Measurements from ENCODE around the gene IDH3G.

Gene IDH3G

DNA sequence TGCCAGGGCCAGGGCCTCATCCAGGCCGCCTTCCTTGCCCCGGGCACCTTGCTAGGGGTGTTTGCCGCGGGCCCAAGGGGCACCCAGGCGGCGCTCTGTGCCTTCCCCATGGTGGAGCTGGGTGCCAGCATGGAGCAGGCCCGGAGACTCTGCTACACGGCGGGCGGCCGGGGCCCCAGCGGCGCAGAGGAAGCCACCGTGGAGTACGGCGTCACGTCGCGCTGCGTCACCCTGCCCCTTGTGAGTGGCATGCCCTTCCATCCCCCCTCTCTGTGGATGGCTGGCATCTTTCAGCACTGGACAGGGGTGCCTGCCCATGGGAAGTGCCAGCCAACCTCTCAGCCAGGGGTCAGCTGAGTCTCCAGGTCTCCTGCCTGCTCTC lies 26.5 kb downstream of the IDH3G start:
- Histone ChIP-seq H3K4me1 (ENCODE audit: control insufficient read depth, insufficient read depth, low read length) (no peaks in the 10 kb centered on the region), H3K27me3 (ENCODE audit: control insufficient read depth, insufficient read depth, low read length) (no peaks in the 10 kb centered on the region), H3K9me3 (ENCODE audit: control insufficient read depth, insufficient read depth, low read length) (peaks cover 5% of the 10 kb centered on the region), H3K9ac (ENCODE audit: low read depth, low read length) (no peak overlapping the region), H3K4me3 (ENCODE audit: low read depth, low read length) (no peak overlapping the region), H3K36me3 (ENCODE audit: control insufficient read depth, insufficient read depth, low read length) (no peaks in the 10 kb centered on the region)

DNA sequence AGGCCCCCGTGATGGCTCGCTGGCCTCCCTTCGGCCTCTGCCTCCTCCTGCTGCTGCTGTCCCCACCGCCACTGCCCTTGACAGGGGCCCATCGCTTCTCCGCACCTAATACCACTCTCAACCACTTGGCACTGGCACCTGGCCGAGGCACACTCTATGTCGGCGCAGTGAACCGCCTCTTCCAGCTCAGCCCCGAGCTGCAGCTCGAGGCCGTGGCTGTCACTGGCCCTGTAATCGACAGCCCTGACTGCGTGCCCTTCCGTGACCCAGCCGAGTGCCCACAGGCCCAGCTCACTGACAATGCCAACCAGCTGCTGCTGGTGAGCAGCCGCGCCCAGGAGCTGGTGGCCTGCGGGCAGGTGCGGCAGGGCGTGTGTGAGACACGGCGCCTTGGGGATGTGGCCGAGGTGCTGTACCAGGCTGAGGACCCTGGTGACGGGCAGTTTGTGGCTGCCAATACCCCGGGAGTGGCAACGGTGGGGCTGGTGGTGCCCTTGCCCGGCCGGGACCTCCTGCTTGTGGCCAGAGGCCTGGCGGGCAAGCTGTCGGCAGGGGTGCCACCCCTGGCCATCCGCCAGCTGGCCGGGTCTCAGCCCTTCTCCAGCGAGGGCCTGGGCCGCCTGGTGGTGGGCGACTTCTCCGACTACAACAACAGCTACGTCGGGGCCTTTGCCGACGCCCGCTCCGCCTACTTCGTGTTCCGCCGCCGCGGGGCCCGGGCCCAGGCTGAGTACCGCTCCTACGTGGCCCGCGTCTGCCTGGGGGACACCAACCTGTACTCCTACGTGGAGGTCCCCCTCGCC lies 27.1 kb downstream of the IDH3G start:
- Histone ChIP-seq H3K4me3 (ENCODE audit: low read depth, low read length) (no peak overlapping the region), H3K27me3 (ENCODE audit: control insufficient read depth, insufficient read depth, low read length) (no peaks in the 10 kb centered on the region), H3K9me3 (ENCODE audit: control insufficient read depth, insufficient read depth, low read length) (peaks cover 5% of the 10 kb centered on the region), H3K9ac (ENCODE audit: low read depth, low read length) (no peak overlapping the region), H3K36me3 (ENCODE audit: control insufficient read depth, insufficient read depth, low read length) (no peaks in the 10 kb centered on the region), H3K4me1 (ENCODE audit: control insufficient read depth, insufficient read depth, low read length) (no peaks in the 10 kb centered on the region)

DNA sequence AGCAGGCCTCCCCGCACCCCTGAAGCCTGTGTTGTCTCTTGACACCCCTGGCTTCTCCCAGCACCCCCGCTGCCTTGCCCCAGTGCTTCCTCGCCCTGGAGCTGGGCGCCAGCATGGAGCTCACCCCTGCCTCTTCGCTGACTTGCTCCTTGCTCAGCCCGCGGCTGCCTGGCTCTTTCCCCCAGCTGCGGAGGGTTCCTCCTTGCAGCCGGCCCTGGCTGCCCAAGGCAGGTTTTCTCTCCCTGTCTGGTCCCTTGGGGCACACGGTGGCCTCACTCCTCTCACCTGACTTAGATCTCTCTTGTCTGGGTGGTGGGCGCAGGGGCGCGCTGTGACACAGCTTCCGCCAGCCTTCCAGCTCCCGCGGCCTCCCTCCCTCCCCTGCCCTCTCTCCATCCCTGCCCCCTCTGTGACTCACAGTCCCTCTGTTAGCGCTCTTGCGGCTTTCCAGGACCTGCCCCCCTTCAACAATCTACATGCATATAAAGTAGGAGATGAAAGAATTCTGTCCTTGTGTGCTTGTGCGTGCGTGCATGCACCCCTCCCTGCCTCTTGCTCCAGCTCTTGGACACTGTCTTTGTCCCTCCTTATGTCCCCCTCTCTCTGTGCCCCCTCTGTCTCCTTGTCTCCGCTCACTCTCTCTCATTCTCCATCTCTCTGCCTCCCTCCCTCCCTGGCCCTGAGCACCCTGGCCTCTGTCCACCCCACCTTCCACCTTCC lies 27.9 kb downstream of the IDH3G start:
- peaks cover 5% of the 10 kb centered on the region for H3K9me3 ChIP-seq (ENCODE audit: control insufficient read depth, insufficient read depth, low read length)
- H3K4me1 ChIP-seq (ENCODE audit: control insufficient read depth, insufficient read depth, low read length), result no peaks in the 10 kb centered on the region
- no peak overlapping the region for H3K4me3 ChIP-seq (ENCODE audit: low read depth, low read length)
- H3K9ac ChIP-seq (ENCODE audit: low read depth, low read length), result no peak overlapping the region
- no peaks in the 10 kb centered on the region for H3K27me3 ChIP-seq (ENCODE audit: control insufficient read depth, insufficient read depth, low read length)
- H3K36me3 ChIP-seq (ENCODE audit: control insufficient read depth, insufficient read depth, low read length), result no peaks in the 10 kb centered on the region

DNA sequence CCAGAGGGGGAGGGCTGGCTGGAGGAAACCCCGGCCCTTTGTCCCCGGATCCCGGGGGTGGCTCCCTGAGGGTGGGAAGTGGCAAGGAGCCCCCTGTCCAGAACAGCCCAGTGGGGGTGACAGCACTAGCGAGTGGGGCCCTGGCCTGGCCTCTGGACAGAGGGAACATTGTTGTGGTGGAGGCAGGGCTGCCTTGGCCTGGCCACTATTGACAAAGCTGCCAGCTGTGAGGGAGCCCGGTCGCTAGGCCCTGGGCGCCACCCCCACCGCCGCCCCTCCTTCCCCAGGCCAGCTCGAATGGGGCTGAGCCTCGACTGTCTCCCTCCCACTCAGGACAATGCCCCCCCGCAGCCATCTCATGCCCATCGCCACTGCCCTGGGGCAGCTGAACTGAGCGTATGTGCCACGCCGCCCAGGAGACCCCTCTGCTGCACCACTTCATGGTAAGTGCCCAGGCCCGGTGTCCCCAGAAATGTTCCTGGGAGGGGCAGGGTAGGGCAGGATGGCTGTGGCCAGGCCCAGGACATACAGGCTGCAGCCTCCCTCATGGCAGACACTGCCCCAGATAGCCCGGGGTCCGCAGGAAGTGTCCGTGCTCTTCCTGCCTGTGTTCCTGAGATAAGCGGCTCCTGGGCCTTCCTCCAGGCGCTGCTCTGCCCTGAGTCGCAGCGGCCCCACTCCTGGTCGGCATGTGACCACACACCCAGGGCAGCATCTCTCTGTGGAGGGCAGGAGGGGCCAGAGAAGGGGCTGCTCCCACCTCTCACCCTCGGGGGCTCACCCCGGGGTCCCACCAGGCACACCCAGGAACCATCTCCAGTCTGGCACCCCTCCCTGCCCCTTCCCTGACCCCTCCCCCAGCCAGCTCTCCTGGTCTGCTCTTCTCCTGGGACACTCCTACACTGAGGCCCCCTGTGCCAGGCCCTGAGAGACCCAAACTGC lies 28.8 kb downstream of the IDH3G start:
- peaks cover 5% of the 10 kb centered on the region for H3K9me3 ChIP-seq (ENCODE audit: control insufficient read depth, insufficient read depth, low read length)
- no peaks in the 10 kb centered on the region for H3K27me3 ChIP-seq (ENCODE audit: control insufficient read depth, insufficient read depth, low read length)
- H3K36me3 ChIP-seq (ENCODE audit: control insufficient read depth, insufficient read depth, low read length), result no peaks in the 10 kb centered on the region
- no peaks in the 10 kb centered on the region for H3K4me1 ChIP-seq (ENCODE audit: control insufficient read depth, insufficient read depth, low read length)
- no peak overlapping the region for H3K4me3 ChIP-seq (ENCODE audit: low read depth, low read length)
- no peak overlapping the region for H3K9ac ChIP-seq (ENCODE audit: low read depth, low read length)

DNA sequence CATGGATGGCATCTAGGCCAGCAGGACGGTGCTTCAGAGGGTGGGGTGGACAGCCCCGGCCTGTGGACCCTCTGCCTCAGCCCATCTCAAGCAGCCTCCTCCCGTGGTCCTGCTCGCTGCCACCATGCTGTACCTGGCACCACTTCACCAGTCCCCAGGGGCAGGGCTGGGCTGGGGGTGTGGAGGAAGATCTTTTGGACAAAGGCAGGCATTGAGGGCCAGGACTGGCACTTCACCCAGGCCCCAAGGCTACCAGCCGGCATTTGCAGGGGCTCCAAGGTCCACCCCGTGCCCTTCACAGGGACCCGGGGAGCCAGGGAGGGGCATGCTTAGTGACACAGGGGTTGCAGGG lies 29.4 kb downstream of the IDH3G start:
- no peaks in the 10 kb centered on the region for H3K4me1 ChIP-seq (ENCODE audit: control insufficient read depth, insufficient read depth, low read length)
- H3K27me3 ChIP-seq (ENCODE audit: control insufficient read depth, insufficient read depth, low read length), result no peaks in the 10 kb centered on the region
- H3K9me3 ChIP-seq (ENCODE audit: control insufficient read depth, insufficient read depth, low read length), result peaks cover 5% of the 10 kb centered on the region
- no peaks in the 10 kb centered on the region for H3K36me3 ChIP-seq (ENCODE audit: control insufficient read depth, insufficient read depth, low read length)
- no peak overlapping the region for H3K4me3 ChIP-seq (ENCODE audit: low read depth, low read length)
- H3K9ac ChIP-seq (ENCODE audit: low read depth, low read length), result no peak overlapping the region

DNA sequence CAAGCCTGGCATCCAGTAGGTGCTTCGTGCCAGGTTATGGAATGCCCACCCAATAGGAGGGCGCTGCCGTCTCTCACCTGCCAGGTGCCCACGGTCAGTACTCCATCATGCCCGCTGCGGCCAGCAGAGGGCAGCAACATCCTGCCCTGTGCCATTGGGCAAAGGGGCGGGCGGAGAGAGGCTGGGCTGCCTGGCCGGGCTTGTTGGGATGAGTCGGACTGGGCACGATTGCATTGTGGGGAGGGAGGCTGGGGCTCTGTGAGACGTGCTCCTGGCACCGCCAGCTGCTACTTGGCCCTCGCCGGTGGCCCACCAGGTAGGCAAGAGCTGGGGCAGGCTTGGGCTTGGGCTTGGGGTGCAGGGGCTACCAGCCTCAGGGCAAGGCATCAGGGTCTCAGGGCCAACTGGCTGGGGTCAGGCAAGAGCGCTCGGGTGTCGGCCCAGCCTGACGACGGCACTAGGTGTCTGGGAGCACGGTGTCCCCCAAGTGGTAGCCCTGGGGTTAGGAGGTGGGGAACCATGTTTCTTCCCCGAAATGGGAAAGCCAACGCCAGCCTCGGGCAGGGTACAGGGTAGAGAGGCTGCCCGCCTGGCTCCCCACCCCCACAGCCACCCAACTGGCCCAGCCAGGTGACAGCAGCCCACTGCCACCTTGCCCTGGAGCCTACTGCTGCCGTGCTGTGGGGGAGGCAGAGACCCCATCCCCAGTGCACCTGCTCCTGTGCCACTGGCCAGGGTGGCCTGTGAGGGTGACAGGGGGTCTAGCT lies 30.0 kb downstream of the IDH3G start, which contains the start of gene PLXNB3:
TSS of gene PLXNB3 (plus strand) at position 261 of the 767 bp plus-strand sequence. CDS start 1,287 bp downstream, outside the sequence.
- Histone ChIP-seq H3K4me3 (ENCODE audit: low read depth, low read length) (no peak within 1 kb of the TSS), H3K27me3 (ENCODE audit: control insufficient read depth, insufficient read depth, low read length) (no peaks in the 10 kb centered on the region), H3K9me3 (ENCODE audit: control insufficient read depth, insufficient read depth, low read length) (peaks cover 5% of the 10 kb centered on the region), H3K36me3 (ENCODE audit: control insufficient read depth, insufficient read depth, low read length) (no peaks in the 10 kb centered on the region), H3K9ac (ENCODE audit: low read depth, low read length) (no peak within 1 kb of the TSS), H3K4me1 (ENCODE audit: control insufficient read depth, insufficient read depth, low read length) (no peaks in the 10 kb centered on the region)

DNA sequence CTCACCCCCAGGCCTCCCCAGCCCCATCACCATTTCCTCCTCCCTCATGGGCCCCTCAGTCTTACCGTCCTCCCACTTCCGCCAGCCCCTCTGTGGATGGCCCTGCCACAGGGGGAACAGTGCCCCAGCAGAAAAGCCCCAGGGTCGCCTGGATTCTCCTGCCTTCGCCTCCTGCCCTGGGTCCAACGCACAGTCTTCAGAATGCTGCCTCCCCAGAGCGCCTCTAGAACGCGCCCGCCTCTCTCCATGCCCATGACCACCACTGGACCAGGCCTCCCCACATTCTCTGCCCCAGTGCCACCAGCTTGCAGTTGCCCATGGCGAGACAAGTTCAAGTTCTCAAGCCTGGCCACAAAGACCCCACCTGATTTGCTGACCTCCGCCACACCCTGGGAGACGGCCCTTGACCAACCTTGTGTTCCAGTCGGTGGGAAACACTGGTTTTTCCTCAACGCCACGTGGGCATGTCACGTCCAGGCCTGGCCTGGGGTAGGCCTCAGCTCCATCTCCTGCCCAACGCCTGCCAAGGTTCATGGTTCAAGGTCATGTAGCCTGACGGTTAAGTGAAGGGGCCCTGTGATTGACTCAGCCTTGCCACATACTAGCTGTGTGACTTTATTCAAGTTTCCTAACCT lies 30.8 kb downstream of the IDH3G start:
- H3K4me1 ChIP-seq (ENCODE audit: control insufficient read depth, insufficient read depth, low read length), result no peaks in the 10 kb centered on the region
- H3K9me3 ChIP-seq (ENCODE audit: control insufficient read depth, insufficient read depth, low read length), result peaks cover 5% of the 10 kb centered on the region

DNA sequence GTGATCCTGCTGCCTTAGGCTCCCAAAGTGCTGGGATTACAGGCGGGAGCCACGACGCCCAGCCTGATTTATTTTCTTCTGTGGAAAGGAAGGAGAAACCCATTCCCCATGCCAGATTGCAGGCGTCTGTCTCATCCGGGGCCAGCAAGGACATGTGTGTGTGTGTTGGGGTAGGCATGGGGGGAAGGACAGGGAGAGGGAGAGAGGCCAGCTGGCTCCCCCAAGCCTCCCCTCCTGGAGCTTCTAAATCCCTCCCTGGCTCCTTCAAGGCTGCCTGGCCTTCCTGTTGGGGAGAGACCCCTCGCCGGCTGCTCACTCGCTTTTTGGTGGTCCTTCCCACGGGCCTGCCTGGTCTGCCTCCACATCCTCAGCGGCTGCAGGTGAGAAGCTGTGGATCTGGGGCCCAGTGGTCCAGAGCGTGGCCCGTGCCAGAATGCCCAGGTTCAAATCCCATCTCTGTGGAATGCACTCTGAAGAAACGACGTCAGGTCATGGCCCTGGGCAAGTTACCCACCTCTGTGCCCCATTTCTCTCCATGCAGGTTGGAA lies 31.5 kb downstream of the IDH3G start:
- Histone ChIP-seq H3K9ac (ENCODE audit: low read depth, low read length) (no peak overlapping the region), H3K36me3 (ENCODE audit: control insufficient read depth, insufficient read depth, low read length) (no peaks in the 10 kb centered on the region), H3K4me3 (ENCODE audit: low read depth, low read length) (no peak overlapping the region), H3K27me3 (ENCODE audit: control insufficient read depth, insufficient read depth, low read length) (no peaks in the 10 kb centered on the region), H3K9me3 (ENCODE audit: control insufficient read depth, insufficient read depth, low read length) (peaks cover 5% of the 10 kb centered on the region), H3K4me1 (ENCODE audit: control insufficient read depth, insufficient read depth, low read length) (no peaks in the 10 kb centered on the region)

More for the DNA sequence above, 30.8 kb downstream of the IDH3G start:
- Histone ChIP-seq H3K27me3 (ENCODE audit: control insufficient read depth, insufficient read depth, low read length) (no peaks in the 10 kb centered on the region), H3K9ac (ENCODE audit: low read depth, low read length) (no peak overlapping the region), H3K4me3 (ENCODE audit: low read depth, low read length) (no peak overlapping the region), H3K36me3 (ENCODE audit: control insufficient read depth, insufficient read depth, low read length) (no peaks in the 10 kb centered on the region)

DNA sequence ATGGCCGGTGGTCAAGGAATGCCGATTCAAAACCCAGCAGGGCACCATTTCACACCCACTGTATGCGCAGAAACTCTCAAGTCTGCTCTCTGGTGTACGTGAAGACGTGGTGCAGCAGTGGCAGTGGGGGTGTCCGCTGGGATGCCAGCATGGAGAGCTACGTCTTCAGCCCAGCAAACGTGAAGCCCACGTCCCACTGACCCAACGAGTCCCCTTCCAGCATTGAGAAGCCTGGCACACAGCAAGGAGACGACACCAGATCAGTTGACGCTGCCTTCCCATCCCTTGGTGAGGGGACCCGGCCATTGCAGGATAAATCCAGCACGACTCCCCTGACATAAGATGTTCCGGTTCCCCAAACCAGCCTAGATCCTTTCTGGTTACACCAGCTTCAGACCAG lies 32.3 kb downstream of the IDH3G start:
- Histone ChIP-seq H3K36me3 (ENCODE audit: control insufficient read depth, insufficient read depth, low read length) (no peaks in the 10 kb centered on the region), H3K4me1 (ENCODE audit: control insufficient read depth, insufficient read depth, low read length) (no peaks in the 10 kb centered on the region), H3K27me3 (ENCODE audit: control insufficient read depth, insufficient read depth, low read length) (no peaks in the 10 kb centered on the region), H3K9me3 (ENCODE audit: control insufficient read depth, insufficient read depth, low read length) (peaks cover 5% of the 10 kb centered on the region), H3K4me3 (ENCODE audit: low read depth, low read length) (no peak overlapping the region), H3K9ac (ENCODE audit: low read depth, low read length) (no peak overlapping the region)

DNA sequence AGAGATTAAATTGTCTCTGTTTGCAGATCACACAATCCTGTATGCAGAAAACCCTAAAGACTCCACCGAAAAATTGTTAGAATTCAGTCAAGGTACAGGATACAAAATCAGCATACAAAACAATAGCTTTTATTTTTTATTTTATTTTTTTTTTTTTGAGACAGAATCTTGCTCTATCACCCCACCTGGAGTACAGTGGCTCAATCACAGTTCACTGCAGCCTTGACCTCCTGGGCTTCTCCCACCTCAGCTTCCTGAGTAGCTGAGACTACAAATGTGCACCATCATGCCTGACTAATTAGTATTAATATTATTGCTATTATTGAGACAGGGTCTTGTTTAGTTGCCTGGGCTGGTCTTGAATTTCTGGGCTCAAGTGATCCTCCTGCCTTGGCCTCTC lies 39.0 kb downstream of the IDH3G start:
- peaks cover 5% of the 10 kb centered on the region for H3K9me3 ChIP-seq (ENCODE audit: control insufficient read depth, insufficient read depth, low read length)
- no peaks in the 10 kb centered on the region for H3K36me3 ChIP-seq (ENCODE audit: control insufficient read depth, insufficient read depth, low read length)
- no peak overlapping the region for H3K9ac ChIP-seq (ENCODE audit: low read depth, low read length)
- H3K4me3 ChIP-seq (ENCODE audit: low read depth, low read length), result no peak overlapping the region
- no peaks in the 10 kb centered on the region for H3K4me1 ChIP-seq (ENCODE audit: control insufficient read depth, insufficient read depth, low read length)
- H3K27me3 ChIP-seq (ENCODE audit: control insufficient read depth, insufficient read depth, low read length), result no peaks in the 10 kb centered on the region
